ENCODE measurements around the gene ADSL.

- TF ChIP-seq CTCF (conservative IDR thresholded peaks at IDR 0.05; ENCODE audit: low read length), result no peak
- no peak for TF ChIP-seq EZH2phosphoT487 (IDR thresholded peaks at IDR 0.05; ENCODE audit: borderline replicate concordance, low read depth, low read length)
Observed at GRCh38 chr22:40407831-40408717, 61.8 kb downstream of the ADSL start.
